ENCODE measurements around the gene ICE2.

The ICE2 gene

GRCh38 chr15:60478566-60479360 lies at the start of gene ICE2:
TSS of gene ICE2 (minus strand) at chr15:60479142. CDS start at chr15:60477977, 1,165 bp downstream.
- peak; percentile 24 to 68 for DNase-seq

GRCh38 chr15:60528530-60528929 lies 49.6 kb upstream of the ICE2 start:
- DNase-seq: no peak

DNA sequence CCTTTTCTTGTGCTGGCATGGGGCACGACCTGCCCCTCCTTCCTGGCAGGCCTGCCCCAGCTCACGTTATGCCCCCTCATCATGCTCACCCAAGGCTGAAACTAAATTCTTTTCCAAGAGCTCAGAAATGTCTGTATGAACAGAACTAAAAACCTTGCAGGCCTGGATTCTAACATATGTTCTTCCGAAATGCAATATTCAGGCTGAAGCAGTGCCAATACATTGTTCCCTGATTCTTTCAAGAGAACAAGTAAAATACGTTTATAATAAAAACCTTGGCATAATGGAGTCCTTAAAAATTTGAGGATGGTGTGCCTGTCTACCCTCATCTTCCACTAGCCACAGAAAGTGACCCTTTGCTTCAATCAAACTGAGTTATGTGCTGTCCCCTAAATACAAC lies 48.5 kb upstream of the ICE2 start:
- no peak for DNase-seq

DNA sequence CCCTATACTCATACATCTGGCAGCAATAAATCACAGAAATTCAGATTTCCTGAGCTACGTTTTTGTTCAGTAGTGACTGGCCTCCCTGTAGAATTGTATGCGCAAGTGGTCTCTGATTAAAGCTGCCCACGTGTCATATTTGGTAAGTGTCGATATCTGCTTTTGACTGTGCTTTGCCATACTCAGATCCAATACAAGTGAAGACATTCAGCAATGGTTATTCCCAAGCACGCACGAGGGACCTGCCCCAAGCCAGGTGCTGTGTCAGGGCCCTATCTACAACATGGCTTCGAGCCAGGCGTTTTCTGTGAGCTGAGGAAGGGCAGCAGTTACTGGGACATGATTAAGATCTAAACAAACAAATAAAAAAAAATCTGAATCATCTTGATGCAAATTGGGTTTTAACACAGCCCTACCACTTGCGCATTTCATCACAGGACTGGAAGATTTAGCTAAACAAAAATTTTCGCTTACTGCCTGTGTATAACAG lies 47.2 kb upstream of the ICE2 start:
- no peak for DNase-seq

DNA sequence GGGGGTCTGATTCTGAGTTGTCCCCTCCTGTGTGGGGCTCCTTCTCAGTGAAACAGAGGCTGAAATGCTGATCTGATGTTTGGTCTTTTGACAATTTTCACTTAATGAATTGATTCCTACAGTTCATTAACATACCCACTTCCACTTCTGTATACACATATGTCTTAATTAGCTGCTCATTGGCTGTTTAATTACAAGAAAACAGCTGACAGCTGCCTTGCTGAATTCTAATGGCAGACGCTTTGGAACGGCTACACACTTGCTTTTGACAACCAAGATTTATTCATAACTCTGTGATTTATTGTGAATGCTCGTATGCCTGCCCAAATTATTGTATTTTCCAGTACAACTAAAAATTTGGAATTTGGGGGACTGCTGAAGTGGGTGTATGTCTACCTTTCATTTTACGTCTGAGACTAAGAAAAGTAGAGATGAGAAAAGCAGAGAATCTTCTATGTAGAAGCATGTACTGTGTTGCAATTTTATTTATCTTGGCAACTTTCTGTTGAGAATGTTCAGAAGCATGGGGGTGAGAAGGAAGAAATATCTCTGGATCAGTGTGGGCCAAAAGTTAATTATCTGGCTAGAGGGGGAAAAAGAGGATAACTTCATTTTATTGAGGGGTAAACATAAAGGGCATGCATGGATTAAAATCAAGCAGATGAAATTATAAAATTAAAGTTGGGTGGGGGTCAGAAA lies 46.5 kb upstream of the ICE2 start:
- no peak for DNase-seq

DNA sequence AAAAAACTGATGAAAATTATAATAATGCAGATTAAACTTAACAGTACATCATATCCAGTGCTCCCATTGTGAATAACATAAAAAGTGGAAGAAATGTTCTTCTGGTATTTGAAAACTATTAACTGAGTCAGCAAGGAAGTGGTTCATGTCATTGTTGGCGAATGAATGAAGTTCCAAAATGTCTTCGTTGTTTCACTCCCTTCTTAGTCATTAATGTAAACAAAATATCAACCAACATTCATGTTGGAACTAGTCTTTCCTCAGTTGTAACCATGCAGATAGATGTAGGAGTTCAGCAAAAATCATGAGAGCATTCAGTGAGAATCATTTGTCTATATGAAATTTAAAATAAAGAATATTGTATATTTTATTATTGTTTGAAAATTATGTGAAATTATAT lies 44.1 kb upstream of the ICE2 start:
- no peak for DNase-seq

- DNase-seq: no peak
Measured at GRCh38 chr15:60520825-60521368, 42.0 kb upstream of the ICE2 start.

DNA sequence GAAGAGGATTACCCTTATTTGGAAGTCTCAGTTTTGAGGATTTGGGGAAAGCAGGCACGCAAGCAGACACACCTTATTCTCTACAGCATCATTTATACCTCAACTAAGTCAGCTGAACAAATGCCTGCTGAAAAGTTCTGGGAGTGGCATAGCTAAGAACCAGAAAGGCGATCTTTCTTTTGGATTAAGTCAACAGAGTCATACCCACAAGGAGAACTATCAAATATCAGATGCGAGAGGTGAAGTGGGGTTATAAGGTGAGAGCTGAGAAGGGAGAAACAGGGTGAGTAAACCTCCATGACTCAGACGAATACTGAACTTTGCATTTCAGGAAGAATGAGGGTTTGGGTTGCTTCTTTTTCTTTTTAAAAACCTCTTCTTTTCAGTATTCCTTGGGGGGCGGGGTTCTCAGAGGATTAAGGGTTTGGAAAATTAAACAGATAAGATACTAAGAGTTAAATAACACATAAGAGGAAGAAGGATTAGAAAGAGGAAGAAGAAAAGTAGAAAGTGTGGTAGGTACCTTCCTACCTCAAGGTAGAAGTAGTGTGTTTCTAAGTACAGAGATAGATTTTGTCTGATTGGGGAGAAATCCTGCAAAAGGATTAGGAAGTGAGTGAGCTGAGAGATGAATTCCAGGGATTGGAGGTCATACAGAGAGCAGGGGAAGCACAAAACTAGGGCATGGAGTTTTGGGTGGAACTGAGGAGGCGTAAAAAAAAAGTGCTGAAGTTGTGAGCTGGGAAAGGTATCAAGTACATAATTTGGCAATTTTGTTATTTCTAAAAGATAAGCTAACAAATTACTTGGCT lies 41.3 kb upstream of the ICE2 start:
- DNase-seq: no peak

DNA sequence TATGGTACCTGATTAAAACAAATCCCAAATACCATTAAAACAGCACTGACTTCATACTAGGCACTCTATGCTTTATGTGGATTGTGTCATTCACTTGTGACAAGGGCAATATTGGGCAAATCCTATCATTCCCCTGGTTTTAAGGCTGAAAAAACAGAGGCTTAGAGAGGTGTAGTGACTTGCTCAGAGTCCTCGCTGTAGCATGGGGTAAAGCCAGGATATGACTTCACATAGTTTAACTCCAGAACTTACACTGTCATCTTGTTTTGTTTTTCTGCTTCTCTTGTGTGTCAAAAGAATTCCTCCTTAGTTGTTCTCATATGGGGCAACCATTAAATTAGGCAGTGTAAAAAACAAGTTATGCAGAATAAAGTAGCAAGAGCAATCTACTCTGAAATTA lies 40.3 kb upstream of the ICE2 start:
- no peak for DNase-seq

- DNase-seq: no peak
Measured at GRCh38 chr15:60518511-60518910, 39.6 kb upstream of the ICE2 start.

DNA sequence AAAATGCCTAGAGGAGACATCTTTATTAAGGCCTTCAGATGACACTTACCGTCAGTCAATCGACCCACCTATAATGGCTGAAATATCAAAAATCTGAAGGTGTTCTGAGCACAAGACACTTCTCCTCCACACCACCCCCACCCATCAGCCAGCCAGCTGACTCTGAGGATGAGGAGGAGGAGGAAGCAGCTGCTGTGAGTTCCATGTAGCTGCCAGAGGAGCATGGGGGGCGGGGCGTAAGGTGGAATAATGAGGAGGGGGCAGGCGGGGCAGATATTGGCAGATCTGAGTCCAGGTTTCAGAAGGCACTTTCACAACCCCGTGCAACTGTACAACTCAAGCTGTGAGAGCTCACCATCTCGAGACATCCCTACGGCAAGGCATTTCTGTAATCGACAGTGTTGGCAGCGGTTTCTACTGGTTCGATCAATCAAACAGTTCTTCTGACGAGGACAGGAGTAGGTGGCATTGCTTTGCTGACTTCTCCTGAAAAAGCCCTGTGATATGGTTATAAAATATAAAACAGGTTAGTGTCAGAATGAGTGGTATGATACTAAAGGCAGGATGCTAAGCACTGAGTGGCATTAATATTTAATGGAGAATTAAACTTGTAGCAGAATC lies 35.4 kb upstream of the ICE2 start:
- DNase-seq: no peak

DNA sequence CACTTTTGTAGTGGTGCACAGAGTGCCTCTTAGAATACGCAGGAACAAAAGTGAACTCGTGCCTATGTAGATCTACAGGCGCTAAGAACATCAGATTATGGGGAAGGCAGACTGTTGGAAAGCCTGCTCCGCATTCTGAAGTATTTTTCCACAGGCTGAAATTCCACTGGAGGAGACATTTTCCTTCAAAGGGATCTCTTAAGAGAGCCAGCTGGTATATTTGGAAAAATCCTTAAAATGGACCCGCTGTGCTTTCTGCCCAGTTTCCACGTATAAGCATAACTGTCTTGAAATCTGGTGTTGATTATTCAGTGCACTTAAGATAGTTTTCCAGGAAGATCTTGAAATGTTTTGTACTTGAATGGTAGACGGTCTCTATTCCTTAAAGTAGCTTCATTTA lies 34.7 kb upstream of the ICE2 start:
- no peak for DNase-seq

- DNase-seq: no peak
Measured at GRCh38 chr15:60512937-60513336, 34.0 kb upstream of the ICE2 start.

DNA sequence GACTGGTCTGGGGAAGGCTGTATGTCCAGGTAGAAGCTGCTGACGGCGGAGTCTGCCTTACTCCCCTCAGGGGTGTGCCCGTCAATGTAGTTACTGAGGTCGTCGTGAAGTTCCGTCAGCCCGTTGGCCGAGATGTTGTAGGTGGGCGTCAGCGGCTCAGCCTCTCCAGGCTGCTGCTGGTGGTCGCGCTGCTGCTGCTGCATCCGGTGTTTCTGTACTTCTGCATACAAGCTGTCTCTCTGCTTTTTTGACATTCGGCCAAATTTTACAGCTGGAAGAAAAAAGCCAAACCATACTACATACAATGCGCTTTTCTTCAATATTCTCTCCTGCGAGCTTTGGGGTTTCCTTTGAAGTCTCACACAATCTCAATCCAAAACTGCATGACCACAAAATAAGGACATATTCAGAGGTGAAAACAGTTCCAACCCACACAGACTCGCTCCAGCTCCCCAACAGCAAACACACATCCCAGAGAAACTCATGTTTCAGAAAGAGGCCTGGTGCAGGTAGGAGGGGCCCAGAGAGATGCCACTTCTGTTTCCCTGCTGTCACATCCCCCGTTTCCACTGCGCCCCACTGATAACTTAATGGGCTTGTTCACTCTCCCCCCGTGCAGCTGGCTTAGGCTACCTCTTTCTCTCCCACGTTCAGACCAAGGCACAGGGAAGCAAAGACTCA lies 32.5 kb upstream of the ICE2 start:
- DNase-seq: no peak

GRCh38 chr15:60510006-60510405 lies 31.1 kb upstream of the ICE2 start:
- DNase-seq: no peak

DNA sequence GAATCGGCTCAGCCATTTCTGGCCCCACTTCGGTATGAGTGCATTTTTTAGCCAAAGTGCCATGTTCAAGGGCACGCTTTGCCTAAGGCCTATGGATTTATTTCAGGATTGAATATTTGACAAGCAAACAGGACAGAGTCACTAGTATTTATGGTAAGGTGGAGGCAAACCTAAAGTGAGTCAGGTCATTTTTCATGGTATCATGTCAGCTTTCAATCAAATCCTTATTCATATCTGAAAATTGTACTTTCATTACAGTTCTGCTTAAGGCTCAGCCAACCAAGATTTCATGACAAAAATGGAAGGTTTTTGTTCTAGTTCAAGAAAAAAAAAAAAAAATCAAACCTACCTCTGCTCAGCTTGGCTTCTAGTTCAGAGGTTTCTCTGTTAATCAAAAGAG lies 30.5 kb upstream of the ICE2 start:
- no peak for DNase-seq

DNA sequence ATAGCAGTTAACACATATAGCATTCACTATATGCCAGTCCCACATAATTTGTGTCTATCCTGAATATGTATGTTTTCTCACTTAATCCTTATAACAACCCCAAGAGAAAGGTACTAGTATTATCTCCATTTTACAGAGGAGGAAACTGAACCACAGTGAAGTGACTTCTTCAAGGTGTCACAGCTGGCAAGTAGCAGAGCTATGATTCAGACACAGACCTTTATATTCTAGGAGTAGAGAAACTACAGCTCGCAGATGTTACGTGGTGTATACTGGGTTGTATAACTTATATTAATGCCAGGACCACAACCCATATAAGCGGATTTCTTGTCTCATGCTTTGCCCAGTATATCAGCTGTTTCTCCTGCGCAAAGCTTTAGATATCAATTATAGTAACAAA lies 29.5 kb upstream of the ICE2 start:
- no peak for DNase-seq

DNA sequence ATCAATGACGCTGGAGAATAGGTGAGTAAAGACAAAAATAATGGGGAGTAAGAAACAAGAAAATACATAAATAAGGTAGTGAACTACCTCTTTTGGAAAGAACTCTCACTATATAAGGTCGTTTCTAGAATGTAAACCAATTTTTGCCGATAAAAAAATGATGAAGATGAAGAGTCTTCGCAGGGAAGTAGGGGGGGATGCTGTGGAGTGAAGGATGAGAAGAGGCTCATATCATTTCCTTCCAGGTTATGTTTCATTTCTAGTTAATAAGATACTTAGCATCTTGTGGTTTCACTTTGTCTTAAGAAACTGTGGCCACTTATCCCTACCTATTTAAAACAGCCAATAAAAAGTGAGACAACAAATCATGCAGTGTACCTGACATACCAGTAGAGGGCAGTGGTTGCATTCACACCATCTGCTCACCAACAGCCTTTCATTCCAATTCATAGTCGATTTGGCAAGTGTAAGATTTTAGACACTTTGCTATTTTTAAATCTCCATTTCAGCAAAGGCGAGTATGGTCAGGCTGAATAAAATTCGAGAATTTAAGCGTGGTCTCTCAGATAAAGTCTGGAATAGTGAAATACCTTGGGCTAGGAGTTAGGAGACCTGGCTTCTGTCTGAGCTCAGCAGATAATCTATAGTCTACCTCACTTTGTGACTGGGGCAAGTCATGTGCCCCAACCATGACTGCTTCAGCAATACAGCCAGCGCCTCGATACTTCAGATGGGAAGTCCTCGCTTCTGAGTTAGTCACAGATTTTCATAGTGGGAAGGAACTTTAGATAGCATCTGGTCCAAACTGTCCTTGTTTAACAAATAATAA lies 28.9 kb upstream of the ICE2 start:
- peak in 1 of 2 experiments; percentile 20 for DNase-seq

DNA sequence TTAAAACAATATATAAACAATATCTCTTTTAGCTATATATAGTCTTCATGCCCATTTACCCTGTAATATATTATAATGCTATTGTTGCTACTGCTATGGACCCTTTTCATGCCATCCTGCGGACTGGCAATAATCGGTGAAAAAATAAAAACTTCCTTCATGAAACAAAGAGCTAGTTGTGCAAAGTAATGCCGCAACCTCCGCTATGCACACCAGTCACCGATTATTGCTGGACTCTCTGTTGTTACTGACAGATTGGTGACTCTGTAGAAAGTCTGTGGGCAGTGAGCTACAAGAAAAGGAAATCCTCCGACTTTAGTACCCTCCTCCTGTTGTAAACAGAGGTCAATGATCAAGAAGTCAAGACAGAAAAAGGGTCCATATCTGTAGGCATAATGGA lies 17.9 kb upstream of the ICE2 start:
- DNase-seq: no peak

GRCh38 chr15:60494108-60494507 lies 15.2 kb upstream of the ICE2 start:
- DNase-seq: no peak

GRCh38 chr15:60493166-60493565 lies 14.2 kb upstream of the ICE2 start:
- no peak for DNase-seq
